Measurements from ENCODE around the gene MRPL36. TPM values are rescaled to one million over a fixed set of nuclear protein-coding genes. Genes with fewer than 3 reads are reported as not detected.
A peak's percentile ranks its signal among the peaks of the same experiment; 100 is the strongest.

MRPL36 gene
- total and polyA plus RNA-seq, 9 of the 15 experiments (the other 6 are each of a cell fraction or from before 2014, with no cell fraction given): 78.3 to 557 (median 124) TPM

GRCh38 chr5:1801222-1801966 is 1.8 kb upstream of the MRPL36 start, which contains the start of gene NDUFS6 (continued):
- TF ChIP-seq PREB (CRISPR knock-in tag; IDR thresholded peaks at IDR 0.05): no peak
- TF ChIP-seq HNRNPL (IDR thresholded peaks at IDR 0.05; ENCODE audit: low read depth, low read length): peak; percentile 81; the same call in 1 of the 2 replicates
- TF ChIP-seq POLR2H (tag; IDR thresholded peaks at IDR 0.05; ENCODE audit: low read depth): peak; percentile 76
- TF ChIP-seq ZNF830 (CRISPR knock-in tag; IDR thresholded peaks at IDR 0.05): no peak
- TF ChIP-seq MEIS2 (IDR thresholded peaks at IDR 0.05; ENCODE audit: partially characterized antibody): peak; percentile 75
- no peak; the same call in 1 of the 2 replicates for TF ChIP-seq ZNF592 (IDR thresholded peaks at IDR 0.05)
- TF ChIP-seq CTBP1 (IDR thresholded peaks at IDR 0.05; ENCODE audit: borderline replicate concordance): peak; percentile 83
- TF ChIP-seq MEF2A (IDR thresholded peaks at IDR 0.05; ENCODE audit: control insufficient read depth, low read depth, low read length): no peak
- peak; percentile 94; the same call in 1 of the 2 replicates for TF ChIP-seq BRD4 (IDR thresholded peaks at IDR 0.05)
- TF ChIP-seq HOMEZ (CRISPR knock-in tag; IDR thresholded peaks at IDR 0.05): no peak
- no peak for TF ChIP-seq MCM5 (IDR thresholded peaks at IDR 0.05; ENCODE audit: low read depth)
- TF ChIP-seq BRF2 (IDR thresholded peaks at IDR 0.05; ENCODE audit: borderline replicate concordance, insufficient read depth, insufficient read length): no peak
- TF ChIP-seq TCF3 (CRISPR knock-in tag; IDR thresholded peaks at IDR 0.05): 0 out of 2 replicates have a peak, but pooled peaks have one; percentile 12
- peak; percentile 83 for TF ChIP-seq ZFX (CRISPR knock-in tag; IDR thresholded peaks at IDR 0.05)
- TF ChIP-seq GABPB1 (CRISPR knock-in tag; IDR thresholded peaks at IDR 0.05): peak; percentile 34
- no peak for TF ChIP-seq PHF21A (IDR thresholded peaks at IDR 0.05; ENCODE audit: borderline replicate concordance, low read depth)
- TF ChIP-seq ZNF274 (IDR thresholded peaks at IDR 0.05; ENCODE audit: borderline replicate concordance, low read depth, low read length): no peak
- TF ChIP-seq MXD1 (CRISPR knock-in tag; IDR thresholded peaks at IDR 0.05; ENCODE audit: borderline replicate concordance, poor library complexity, severe bottlenecking): peak; percentile 39
- TF ChIP-seq RFX5 (IDR thresholded peaks at IDR 0.05; ENCODE audit: low read depth, low read length): no peak

Data from K562 (cell line).